ENCODE measurements around the gene LIME1.

- TF ChIP-seq EZH2phosphoT487 (IDR thresholded peaks at IDR 0.05) = no peak
- TF ChIP-seq, protein P1, sequence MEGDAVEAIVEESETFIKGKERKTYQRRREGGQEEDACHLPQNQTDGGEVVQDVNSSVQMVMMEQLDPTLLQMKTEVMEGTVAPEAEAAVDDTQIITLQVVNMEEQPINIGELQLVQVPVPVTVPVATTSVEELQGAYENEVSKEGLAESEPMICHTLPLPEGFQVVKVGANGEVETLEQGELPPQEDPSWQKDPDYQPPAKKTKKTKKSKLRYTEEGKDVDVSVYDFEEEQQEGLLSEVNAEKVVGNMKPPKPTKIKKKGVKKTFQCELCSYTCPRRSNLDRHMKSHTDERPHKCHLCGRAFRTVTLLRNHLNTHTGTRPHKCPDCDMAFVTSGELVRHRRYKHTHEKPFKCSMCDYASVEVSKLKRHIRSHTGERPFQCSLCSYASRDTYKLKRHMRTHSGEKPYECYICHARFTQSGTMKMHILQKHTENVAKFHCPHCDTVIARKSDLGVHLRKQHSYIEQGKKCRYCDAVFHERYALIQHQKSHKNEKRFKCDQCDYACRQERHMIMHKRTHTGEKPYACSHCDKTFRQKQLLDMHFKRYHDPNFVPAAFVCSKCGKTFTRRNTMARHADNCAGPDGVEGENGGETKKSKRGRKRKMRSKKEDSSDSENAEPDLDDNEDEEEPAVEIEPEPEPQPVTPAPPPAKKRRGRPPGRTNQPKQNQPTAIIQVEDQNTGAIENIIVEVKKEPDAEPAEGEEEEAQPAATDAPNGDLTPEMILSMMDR (IDR thresholded peaks at IDR 0.05) = no peak
- no peak for TF ChIP-seq EZH2 (IDR thresholded peaks at IDR 0.05)
These were observed 41.7 kb downstream of the LIME1 start for GRCh38 chr20:63778034-63778752.
